IMR-90 (cell line): ENCODE data around the gene CEACAM16. TPM values are rescaled to one million over a fixed set of nuclear protein-coding genes. Genes with fewer than 3 reads are reported as not detected.

Source experiments
- ATAC-seq: fragments of 200-7000 bp; cut with Tn5 transposase; 2 replicates; pipeline ENCODE4 v1.9.1; 2020; ENCODE audit warnings: low read depth, mild to moderate bottlenecking, moderate library complexity
- BruUV-seq: library from RNA; stranded (reverse); fragments of 400-500 nt; replicated peaks from 2 replicates; lab custom pipeline; 2021; lab: Mats Ljungman, UMichigan
- CTCF ChIA-PET: fragments of 300-600 bp; formaldehyde crosslinking; extraction: SDS; loops from one replicate; lab custom pipeline; 2021; ENCODE audit warnings: antibody characterized with exemption; lab: Yijun Ruan, JAX
- POLR2A ChIA-PET: fragments of 300-600 bp; sonication (Branson Sonifier 250); formaldehyde crosslinking; loops from one replicate; lab custom pipeline; 2022; ENCODE audit warnings: antibody characterized with exemption; ENCODE audit not compliant: unreplicated experiment; lab: Charles Lee
- DNase-seq: peaks from one replicate; pipeline ENCODE4 v3.0.0; 2013
- H2AFZ ChIP-seq: replicated peaks from 2 replicates; pipeline ENCODE3; 2013; ENCODE audit warnings: low read length, mild to moderate bottlenecking; ENCODE audit not compliant: poor library complexity
- H2AK5ac ChIP-seq: 2 replicates; pipeline ENCODE4 v1.6.1; 2013; ENCODE audit warnings: low read depth, low read length, inconsistent platforms
- H2AK9ac ChIP-seq: replicated peaks from 2 replicates; pipeline ENCODE3; 2013; ENCODE audit warnings: mild to moderate bottlenecking, low read depth, low read length, moderate library complexity; ENCODE audit not compliant: poor library complexity
- H2BK120ac ChIP-seq: 2 replicates; pipeline ENCODE4 v1.6.1; 2013; ENCODE audit warnings: low read depth, low read length, inconsistent platforms
- H2BK15ac ChIP-seq: 3 replicates; pipeline ENCODE4 v1.6.1; 2013; ENCODE audit warnings: low read depth, low read length, inconsistent platforms
- H2BK20ac ChIP-seq: 2 replicates; pipeline ENCODE4 v1.6.1; 2013; ENCODE audit warnings: low read depth, mild to moderate bottlenecking, inconsistent platforms, low read length, moderate library complexity
- H2BK5ac ChIP-seq: 2 replicates; pipeline ENCODE4 v1.6.1; 2013; ENCODE audit warnings: mild to moderate bottlenecking, low read depth, low read length, inconsistent platforms; ENCODE audit not compliant: poor library complexity, severe bottlenecking
- H3K14ac ChIP-seq: replicated peaks from 2 replicates; pipeline ENCODE4 v1.6.1; 2013; ENCODE audit warnings: low read depth, low read length, inconsistent platforms
- H3K18ac ChIP-seq: 2 replicates; pipeline ENCODE4 v1.6.1; 2013; ENCODE audit warnings: low read depth, low read length, control low read depth
- H3K23ac ChIP-seq: 2 replicates; pipeline ENCODE4 v1.6.1; 2013; ENCODE audit warnings: low read depth, low read length, inconsistent platforms
- H3K27ac ChIP-seq: 2 replicates; pipeline ENCODE4 v1.5.1; 2013; ENCODE audit warnings: mild to moderate bottlenecking, control low read depth, low read length; ENCODE audit not compliant: insufficient read depth
- H3K27me3 ChIP-seq: 2 replicates; pipeline ENCODE4 v1.6.1; 2013; ENCODE audit warnings: low read length; ENCODE audit not compliant: control insufficient read depth, insufficient read depth
- H3K36me3 ChIP-seq: 2 replicates; pipeline ENCODE4 v1.6.1; 2013; ENCODE audit warnings: low read length, mixed read lengths; ENCODE audit not compliant: control insufficient read depth, insufficient read depth
- H3K4ac ChIP-seq: 2 replicates; pipeline ENCODE4 v1.6.1; 2013; ENCODE audit warnings: low read depth, low read length, inconsistent platforms
- H3K4me1 ChIP-seq: 2 replicates; pipeline ENCODE4 v1.6.1; 2013; ENCODE audit warnings: low read length, mixed read lengths; ENCODE audit not compliant: control insufficient read depth, insufficient read depth
- H3K4me2 ChIP-seq: 2 replicates; pipeline ENCODE4 v1.6.1; 2013; ENCODE audit warnings: low read depth, mild to moderate bottlenecking, control low read depth, low read length, moderate library complexity
- H3K4me3 ChIP-seq: 2 replicates; pipeline ENCODE4 v1.5.1; 2013; ENCODE audit warnings: low read depth, mild to moderate bottlenecking, control low read depth, low read length, moderate library complexity; ENCODE audit not compliant: insufficient read depth
- H3K56ac ChIP-seq: 2 replicates; pipeline ENCODE4 v1.6.1; 2013; ENCODE audit warnings: low read length, inconsistent platforms; ENCODE audit not compliant: insufficient read depth; ENCODE audit errors: extremely low read depth
- H3K79me1 ChIP-seq, 2 experiments: 2 replicates each; pipeline ENCODE4 v1.6.1; 2013; ENCODE audit warnings: low read length in 2 of 2, inconsistent platforms in 1 of 2, low read depth in 1 of 2
- H3K9ac ChIP-seq: 2 replicates; pipeline ENCODE4 v1.6.1; 2013; ENCODE audit warnings: low read depth, low read length, control low read depth
- H3K9me1 ChIP-seq: 2 replicates; pipeline ENCODE4 v1.6.1; 2013; ENCODE audit warnings: low read length, inconsistent platforms; ENCODE audit not compliant: insufficient read depth
- H3K9me3 ChIP-seq: 2 replicates; pipeline ENCODE4 v1.6.1; 2013; ENCODE audit warnings: low read length; ENCODE audit not compliant: control insufficient read depth, insufficient read depth
- H4K20me1 ChIP-seq: 2 replicates; pipeline ENCODE4 v1.6.1; 2013; ENCODE audit warnings: low read length, inconsistent platforms; ENCODE audit not compliant: insufficient read depth
- H4K5ac ChIP-seq: 2 replicates; pipeline ENCODE4 v1.6.1; 2013; ENCODE audit warnings: mild to moderate bottlenecking, low read depth, low read length, control low read depth
- H4K8ac ChIP-seq, 2 experiments: 2 replicates each; pipeline ENCODE4 v1.6.1; 2013; ENCODE audit warnings: low read depth in 2 of 2, low read length in 2 of 2, control low read depth in 1 of 2, inconsistent platforms in 1 of 2
- H4K91ac ChIP-seq: 2 replicates; pipeline ENCODE4 v1.6.1; 2013; ENCODE audit warnings: low read depth, low read length, inconsistent platforms; ENCODE audit not compliant: insufficient read depth
- BHLHE40 ChIP-seq: fragments of 150-350 bp; IDR thresholded peaks from 2 replicates; pipeline ENCODE4 v1.6.1; 2016; ENCODE audit warnings: mild to moderate bottlenecking, low read depth, low read length
- CEBPB ChIP-seq: IDR thresholded peaks from 2 replicates; pipeline ENCODE4 v1.6.1; 2012; ENCODE audit warnings: low read depth, low read length, improper control_type of control experiment
- CHD1 ChIP-seq: IDR thresholded peaks from 2 replicates; pipeline ENCODE4 v1.6.1; 2012; ENCODE audit warnings: low read depth, low read length, improper control_type of control experiment
- ELK1 ChIP-seq: fragments of 150-350 bp; IDR thresholded peaks from 2 replicates; pipeline ENCODE4 v1.6.1; 2016; ENCODE audit warnings: low read depth, mild to moderate bottlenecking, low read length, moderate library complexity, borderline replicate concordance
- FOS ChIP-seq: fragments of 150-350 bp; IDR thresholded peaks from 2 replicates; pipeline ENCODE4 v1.6.1; 2016; ENCODE audit warnings: low read depth, low read length
- MAFK ChIP-seq: IDR thresholded peaks from 2 replicates; pipeline ENCODE4 v1.6.1; 2012; ENCODE audit warnings: low read depth, low read length, improper control_type of control experiment
- MAZ ChIP-seq: IDR thresholded peaks from 2 replicates; pipeline ENCODE4 v1.6.1; 2012; ENCODE audit warnings: low read depth, mild to moderate bottlenecking, low read length, improper control_type of control experiment, moderate library complexity, borderline replicate concordance
- MXI1 ChIP-seq: IDR thresholded peaks from 2 replicates; pipeline ENCODE4 v1.6.1; 2012; ENCODE audit warnings: low read depth, mild to moderate bottlenecking, low read length, moderate library complexity, borderline replicate concordance
- NFE2L2 ChIP-seq: fragments of 150-350 bp; IDR thresholded peaks from 2 replicates; pipeline ENCODE4 v1.6.1; 2016; ENCODE audit warnings: low read depth, mild to moderate bottlenecking, low read length
- POLR2A ChIP-seq: IDR thresholded peaks from 2 replicates; pipeline ENCODE4 v1.6.1; 2012; ENCODE audit warnings: mild to moderate bottlenecking, low read depth, low read length
- RAD21 ChIP-seq: IDR thresholded peaks from 2 replicates; pipeline ENCODE4 v1.6.1; 2012; ENCODE audit warnings: low read length, improper control_type of control experiment
- RCOR1 ChIP-seq: IDR thresholded peaks from 2 replicates; pipeline ENCODE4 v1.6.1; 2012; ENCODE audit warnings: mild to moderate bottlenecking, low read length, improper control_type of control experiment; ENCODE audit not compliant: insufficient replicate concordance
- RFX5 ChIP-seq: IDR thresholded peaks from 2 replicates; pipeline ENCODE4 v1.8.0; 2012; ENCODE audit warnings: low read depth, mild to moderate bottlenecking, low read length, moderate library complexity
- SMC3 ChIP-seq: fragments of 150-350 bp; IDR thresholded peaks from 2 replicates; pipeline ENCODE4 v1.6.1; 2016; ENCODE audit warnings: low read depth, mild to moderate bottlenecking, antibody characterized with exemption, low read length, moderate library complexity
- USF2 ChIP-seq: fragments of 150-350 bp; IDR thresholded peaks from 2 replicates; pipeline ENCODE4 v1.6.1; 2017; ENCODE audit warnings: mild to moderate bottlenecking, antibody characterized with exemption, low read length, low read depth
- WGBS, 2 experiments: methylation state at CpG; one replicate each; pipeline versions ENCODE4 v1.1.5 to v1.1.7; 2013; ENCODE audit warnings: missing lambda C conversion rate in 2 of 2; ENCODE audit not compliant: insufficient read length in 1 of 2; ENCODE audit errors: extremely low coverage in 2 of 2; 5-methylcytosine and 5-hydroxymethylcytosine counted together
- dilution Hi-C: fragments of 300-500 bp; cut with HindIII; formaldehyde crosslinking; loops from one replicate; pipeline ENCODE4 v1.14.3; 2018; ENCODE audit warnings: low sequenced_read_pairs; ENCODE audit not compliant: unreplicated experiment
- in situ Hi-C: fragments of 300-500 bp; cut with MboI; formaldehyde crosslinking; loops from 3 replicates; pipeline ENCODE4 v1.14.3; 2019; ENCODE audit warnings: low sequenced_read_pairs, inconsistent platforms, mixed read lengths
- intact Hi-C: fragments of 100-400 bp; cut with micrococcal nuclease; formaldehyde crosslinking; loops from 2 replicates; pipeline ENCODE4 v1.10.0; 2022
- polyA plus RNA-seq, 3 experiments: library from polyadenylated mRNA; depleted of rRNA; stranded (reverse); fragments of >200 nt; gene quantifications; 2 replicates each; pipeline ENCODE4 v1.2.3, GENCODE V29; 2012; ENCODE audit warnings: low replicate concordance in 1 of 3
- total RNA-seq: library from RNA; depleted of rRNA; stranded (reverse); fragments of >200 nt; gene quantifications from 2 replicates; pipeline ENCODE4 v1.2.3, GENCODE V29; 2012

Gene CEACAM16
- total and polyA plus RNA-seq, 2 of the 4 experiments (the other 2 are of a cell fraction) = not detected

- Histone ChIP-seq H3K14ac (peak overlapping the region; percentile 93), H3K9me1 (no peaks in the 10 kb centered on the region; the same call in 1 of the 2 replicates), H3K36me3 (peaks cover 13% of the 10 kb centered on the region; the same call in 1 of the 2 replicates), H3K4me1 (peaks cover 2% of the 10 kb centered on the region), H3K4ac (peak overlapping the region; percentile 95), H3K23ac (peak overlapping the region; percentile 86; the same call in 1 of the 2 replicates), H2AK5ac (peak overlapping the region; percentile 98), H2BK120ac (peak overlapping the region; percentile 96), H2AFZ (peak overlapping the region; percentile 95), H3K9ac (0 out of 2 replicates have a peak overlapping the region, but pooled peaks have one; percentile 5), H3K79me1 (0 out of 4 replicates have a peak, but pooled peaks cover 0 to 3% of the 10 kb centered on the region in 2 experiments), H3K56ac (no peak overlapping the region), H4K91ac (peak overlapping the region; percentile 93), H3K9me3 (no peaks in the 10 kb centered on the region), H2BK20ac (peak overlapping the region; percentile 94; the same call in 1 of the 2 replicates), H4K20me1 (no peaks in the 10 kb centered on the region), H4K8ac (peak overlapping the region; percentile 46 to 99), H3K27ac (peak overlapping the region; percentile 82), H3K4me3 (no peak overlapping the region), H4K5ac (peak overlapping the region; percentile 74), H2BK5ac (peak overlapping the region; percentile 99), H3K4me2 (peak overlapping the region; percentile 48), H2AK9ac (peak overlapping the region; percentile 97), H3K18ac (peak overlapping the region; percentile 62), H2BK15ac (peak overlapping the region; percentile 89), H3K27me3 (no peaks in the 10 kb centered on the region)
- peak; percentile 97 for DNase-seq
- CTCF ChIA-PET = no interaction called here
- no TSS peak for BruUV-seq
- intact Hi-C loops (no loop called here), dilution Hi-C loops (no loop called here), in situ Hi-C loops (loop anchor here (10.0 kb wide), 1 partner anchor 270 kb away; the partner anchor contains the start of gene CLPTM1)
- peak; percentile 67 for ATAC-seq
- 0% methylated on average over 4 of the region's 25 CpGs; no CpG with 5 or more reads in 1 of the 2 experiments for WGBS, 2 experiments
- POLR2A ChIA-PET = no interaction called here
- TF ChIP-seq RAD21 (no peak), RCOR1 (no peak), POLR2A (no peak), NFE2L2 (no peak), USF2 (no peak), ELK1 (no peak), BHLHE40 (peak; percentile 76), MAFK (no peak), CEBPB (peak; percentile 49), MAZ (0 out of 2 replicates have a peak, but pooled peaks have one; percentile 32), MXI1 (no peak), SMC3 (no peak), FOS (peak; percentile 85), RFX5 (no peak), CHD1 (no peak)
Observed at GRCh38 chr19:44684892-44685863, 13.8 kb upstream of the CEACAM16 start.
